CD4-positive, alpha-beta T cell (primary cell): ENCODE results near the gene ABHD4. TPM values are rescaled to one million over a fixed set of nuclear protein-coding genes. Genes with fewer than 3 reads are reported as not detected.

Experiments used
- ATAC-seq: fragments of 200-7000 bp; cut with Tn5 transposase; one replicate; pipeline ENCODE4 v1.10.0; 2022; ENCODE audit warnings: mild to moderate bottlenecking; ENCODE audit not compliant: poor library complexity
- CTCF ChIA-PET: fragments of 350-600 bp; sonication (Branson Sonifier 250); formaldehyde crosslinking; loops from one replicate; lab custom pipeline; 2021; ENCODE audit warnings: antibody characterized with exemption, inconsistent platforms; lab: Charles Lee
- POLR2A ChIA-PET: fragments of 350-600 bp; sonication (Branson Sonifier 250); formaldehyde crosslinking; loops from one replicate; lab custom pipeline; 2021; ENCODE audit warnings: antibody characterized with exemption, inconsistent platforms; lab: Charles Lee
- DNase-seq, 14 experiments: peaks; one replicate each; pipeline ENCODE4 v3.0.0-alpha.2; 2013 to 2020; ENCODE audit warnings: mixed read lengths in 2 of 14
- H3K27ac ChIP-seq, 2 donors: one replicate each; pipeline versions ENCODE4 v1.5.1 to v1.7.0; 2013; ENCODE audit warnings: low read length in 2 of 2, low read depth in 1 of 2, mild to moderate bottlenecking in 1 of 2
- H3K27me3 ChIP-seq, 2 experiments: 1 replicate in 1 of 2; 2 replicates in 1 of 2; pipeline versions ENCODE4 v1.6.1 to v1.7.0; 2013; ENCODE audit warnings: low read length in 2 of 2, control low read depth in 1 of 2, mild to moderate bottlenecking in 1 of 2, moderate library complexity in 1 of 2; ENCODE audit not compliant: insufficient read depth in 2 of 2, control insufficient read depth in 1 of 2
- H3K36me3 ChIP-seq: one replicate; pipeline ENCODE4 v1.6.1; 2013; ENCODE audit warnings: low read length, control low read depth; ENCODE audit not compliant: insufficient read depth
- H3K4me1 ChIP-seq: one replicate; pipeline ENCODE4 v1.6.1; 2013; ENCODE audit warnings: low read length, control low read depth; ENCODE audit not compliant: insufficient read depth
- H3K4me3 ChIP-seq: one replicate; pipeline ENCODE4 v1.5.1; 2013; ENCODE audit warnings: mild to moderate bottlenecking, low read length, moderate library complexity
- H3K9me3 ChIP-seq, 2 experiments: 1 replicate in 1 of 2; 2 replicates in 1 of 2; pipeline versions ENCODE4 v1.6.1 to v1.7.0; 2013; ENCODE audit warnings: low read length in 2 of 2, mild to moderate bottlenecking in 2 of 2, control low read depth in 1 of 2, moderate library complexity in 1 of 2; ENCODE audit not compliant: control insufficient read depth in 1 of 2, insufficient read depth in 1 of 2
- H3K27ac Mint-ChIP-seq: one replicate; pipeline ENCODE4 v1.8.0; 2020; ENCODE audit warnings: mixed read lengths
- H3K27me3 Mint-ChIP-seq: one replicate; pipeline ENCODE4 v1.8.0; 2021; ENCODE audit warnings: mixed read lengths
- H3K36me3 Mint-ChIP-seq: one replicate; pipeline ENCODE4 v1.8.0; 2021; ENCODE audit warnings: low read depth, mixed read lengths
- H3K4me1 Mint-ChIP-seq: one replicate; pipeline ENCODE4 v1.8.0; 2021; ENCODE audit warnings: low read depth, mixed read lengths
- H3K4me3 Mint-ChIP-seq: one replicate; pipeline ENCODE4 v1.8.0; 2020; ENCODE audit warnings: mild to moderate bottlenecking, mixed read lengths
- H3K9me3 Mint-ChIP-seq: one replicate; pipeline ENCODE4 v1.8.0; 2020; ENCODE audit warnings: mixed read lengths
- intact Hi-C, 2 experiments: fragments of 100-400 bp; cut with DNase I in 1 of 2; cut with micrococcal nuclease in 1 of 2; formaldehyde crosslinking; loops; one replicate each; pipeline versions ENCODE4 v1.15.1 to v1.9.0; 2023 to 2025; cut with DNase I, micrococcal nuclease
- total RNA-seq, 174 experiments: library from RNA in 2 of 174; stranded (reverse) in 2 of 174; gene quantifications; one replicate each; pipeline ENCODE4 v1.2.3 and lab custom pipeline; 2021 to 2026
- TF ChIP-seq, protein P1 (sequence below): fragments of 200-600 bp; IDR thresholded peaks from one replicate; pipeline ENCODE4 v1.8.0; 2022; ENCODE audit warnings: antibody characterized with exemption, mild to moderate bottlenecking

Gene ABHD4
- total RNA-seq, 2 experiments from 2014 or later, result 7.1 to 8.9 TPM

- H3K27ac Mint-ChIP-seq, result peak overlapping the region; percentile 74
- intact Hi-C loops, result loop anchor here in 1 of 2 experiments (10.0 kb wide), 1 partner anchor 705 kb away; the partner anchor contains the start of gene HOMEZ
- DNase-seq (no peak), ATAC-seq (no peak)
- H3K4me1 Mint-ChIP-seq, result peaks cover 79% of the 10 kb centered on the region
- H3K27me3 ChIP-seq, result no peaks in the 10 kb centered on the region
- no peak overlapping the region for H3K27ac ChIP-seq
- H3K4me1 ChIP-seq, result peaks cover 44% of the 10 kb centered on the region
- ChIA-PET CTCF (no interaction called here), POLR2A (interaction anchor here (0.9 to 1.8 kb wide), 3 partner anchors 10 to 18 kb away, joined by 3 to 11 read pairs (median 3); partner anchors contain the start of gene DAD1)
- H3K9me3 ChIP-seq, result no peaks in the 10 kb centered on the region
- no peak overlapping the region for H3K4me3 Mint-ChIP-seq
- no peaks in the 10 kb centered on the region for H3K9me3 Mint-ChIP-seq
- H3K4me3 ChIP-seq, result no peak overlapping the region
- peaks cover 54% of the 10 kb centered on the region for H3K36me3 Mint-ChIP-seq
- peaks cover 4% of the 10 kb centered on the region for H3K36me3 ChIP-seq
- TF ChIP-seq, protein P1, sequence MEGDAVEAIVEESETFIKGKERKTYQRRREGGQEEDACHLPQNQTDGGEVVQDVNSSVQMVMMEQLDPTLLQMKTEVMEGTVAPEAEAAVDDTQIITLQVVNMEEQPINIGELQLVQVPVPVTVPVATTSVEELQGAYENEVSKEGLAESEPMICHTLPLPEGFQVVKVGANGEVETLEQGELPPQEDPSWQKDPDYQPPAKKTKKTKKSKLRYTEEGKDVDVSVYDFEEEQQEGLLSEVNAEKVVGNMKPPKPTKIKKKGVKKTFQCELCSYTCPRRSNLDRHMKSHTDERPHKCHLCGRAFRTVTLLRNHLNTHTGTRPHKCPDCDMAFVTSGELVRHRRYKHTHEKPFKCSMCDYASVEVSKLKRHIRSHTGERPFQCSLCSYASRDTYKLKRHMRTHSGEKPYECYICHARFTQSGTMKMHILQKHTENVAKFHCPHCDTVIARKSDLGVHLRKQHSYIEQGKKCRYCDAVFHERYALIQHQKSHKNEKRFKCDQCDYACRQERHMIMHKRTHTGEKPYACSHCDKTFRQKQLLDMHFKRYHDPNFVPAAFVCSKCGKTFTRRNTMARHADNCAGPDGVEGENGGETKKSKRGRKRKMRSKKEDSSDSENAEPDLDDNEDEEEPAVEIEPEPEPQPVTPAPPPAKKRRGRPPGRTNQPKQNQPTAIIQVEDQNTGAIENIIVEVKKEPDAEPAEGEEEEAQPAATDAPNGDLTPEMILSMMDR, result no peak
- H3K27me3 Mint-ChIP-seq, result no peaks in the 10 kb centered on the region
These were observed 18.2 kb upstream of the ABHD4 start for GRCh38 chr14:22579881-22580280.

DNA sequence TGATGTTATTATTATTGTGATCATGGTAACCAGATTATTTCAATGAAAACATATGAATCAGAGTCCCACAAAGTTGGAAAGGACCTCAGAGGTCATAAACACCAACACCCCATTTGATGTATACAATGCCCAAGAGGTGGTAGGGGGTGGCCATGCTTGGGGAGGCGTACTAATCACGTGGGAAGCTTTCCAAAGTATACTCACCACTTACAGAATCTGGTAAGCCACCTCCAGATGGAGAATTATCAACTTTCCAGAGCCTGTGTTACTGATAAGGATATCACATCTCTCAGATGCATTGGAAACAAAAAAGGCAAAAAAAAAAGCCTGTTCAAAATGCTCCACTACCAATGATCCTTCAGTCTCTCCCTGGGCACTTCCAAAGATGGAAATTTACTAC, 17.5 kb upstream of the ABHD4 start:
- TF ChIP-seq, protein P1, result no peak
- Mint-ChIP-seq H3K36me3 (peaks cover 57% of the 10 kb centered on the region), H3K4me3 (no peak overlapping the region), H3K4me1 (peaks cover 85% of the 10 kb centered on the region), H3K27ac (peak overlapping the region; percentile 74), H3K27me3 (no peaks in the 10 kb centered on the region), H3K9me3 (no peaks in the 10 kb centered on the region)
- DNase-seq, result no peak
- ChIA-PET CTCF (interaction anchor here (1.0 to 6.6 kb wide), 2 partner anchors 11 to 17 kb away, joined by 3 to 47 read pairs; partner anchors contain the start of gene ABHD4), POLR2A (interaction anchor here (1.2 to 1.8 kb wide), 2 partner anchors 9 to 10 kb away, joined by 3 to 11 read pairs; partner anchors contain the start of gene DAD1)
- no peaks in the 10 kb centered on the region for H3K27me3 ChIP-seq
- no peaks in the 10 kb centered on the region for H3K9me3 ChIP-seq
- no peaks in the 10 kb centered on the region for H3K36me3 ChIP-seq
- H3K27ac ChIP-seq, result no peak overlapping the region
- H3K4me3 ChIP-seq, result no peak overlapping the region
- no peak for ATAC-seq
- intact Hi-C loops, result loop anchor here in 1 of 2 experiments (10.0 kb wide), 1 partner anchor 704 kb away; the partner anchor contains the start of gene HOMEZ
- H3K4me1 ChIP-seq, result peaks cover 45% of the 10 kb centered on the region

- no peak overlapping the region for H3K27ac ChIP-seq
- intact Hi-C loops, result loop anchor here in 1 of 2 experiments (10.0 kb wide), 1 partner anchor 701 kb away; the partner anchor contains the start of gene HOMEZ
- H3K9me3 ChIP-seq, result no peaks in the 10 kb centered on the region
- no peak for ATAC-seq
- Mint-ChIP-seq H3K4me3 (peak overlapping the region; percentile 40), H3K36me3 (peaks cover 59% of the 10 kb centered on the region), H3K27me3 (no peaks in the 10 kb centered on the region), H3K4me1 (peaks cover 89% of the 10 kb centered on the region), H3K27ac (peak overlapping the region; percentile 98), H3K9me3 (no peaks in the 10 kb centered on the region)
- no peaks in the 10 kb centered on the region for H3K27me3 ChIP-seq
- DNase-seq, result no peak
- TF ChIP-seq, protein P1, result no peak
- ChIA-PET POLR2A (interaction anchor here (7.3 kb wide), 1 partner anchor 24 kb away, joined by 137 read pairs; no protein-coding TSS in a partner anchor), CTCF (interaction anchor here (0.8 to 6.6 kb wide), 3 partner anchors 8 to 835 kb away, joined by 3 to 47 read pairs (median 3); no protein-coding TSS in a partner anchor)
- no peak overlapping the region for H3K4me3 ChIP-seq
- no peaks in the 10 kb centered on the region for H3K36me3 ChIP-seq
- H3K4me1 ChIP-seq, result peaks cover 55% of the 10 kb centered on the region
These were observed 14.1 kb upstream of the ABHD4 start for GRCh38 chr14:22583994-22584393.
